Type B pancreatic cell (in vitro differentiated cells): ENCODE measurements around the gene PCIF1. TPM values are rescaled to one million over a fixed set of nuclear protein-coding genes. Genes with fewer than 3 reads are reported as not detected.

Source experiments
- DNase-seq: peaks from one replicate; pipeline ENCODE4 v3.0.0; 2021; ENCODE audit warnings: mixed read lengths; ENCODE audit not compliant: unreplicated experiment; ENCODE audit errors: extremely low spot score
- H3K27ac Mint-ChIP-seq: 2 replicates; pipeline ENCODE4 v1.8.0; 2021; ENCODE audit warnings: mild to moderate bottlenecking, mixed read lengths
- H3K27me3 Mint-ChIP-seq: 2 replicates; pipeline ENCODE4 v1.8.0; 2021; ENCODE audit warnings: mixed read lengths
- H3K36me3 Mint-ChIP-seq: 2 replicates; pipeline ENCODE4 v1.8.0; 2021; ENCODE audit warnings: mixed read lengths
- H3K4me1 Mint-ChIP-seq: one replicate; pipeline ENCODE4 v1.8.0; 2021; ENCODE audit warnings: mixed read lengths; ENCODE audit not compliant: unreplicated experiment
- H3K4me3 Mint-ChIP-seq: 2 replicates; pipeline ENCODE4 v1.8.0; 2021; ENCODE audit warnings: mild to moderate bottlenecking, mixed read lengths
- H3K9me3 Mint-ChIP-seq: 2 replicates; pipeline ENCODE4 v1.8.0; 2021; ENCODE audit warnings: mixed read lengths
- total RNA-seq: library from RNA; stranded (reverse); gene quantifications from 2 replicates; pipeline ENCODE4 v1.2.1, GENCODE V29; 2021; ENCODE audit warnings: low replicate concordance
- TF ChIP-seq, protein P1 (sequence below): fragments of 200-600 bp; sonication (generic); conservative IDR thresholded peaks from 2 replicates; pipeline ENCODE4 v1.5.0; 2021; ENCODE audit warnings: antibody characterized with exemption, mild to moderate bottlenecking

The PCIF1 gene
- total RNA-seq, 1 donor from 2014 or later = 37.6 TPM

DNA sequence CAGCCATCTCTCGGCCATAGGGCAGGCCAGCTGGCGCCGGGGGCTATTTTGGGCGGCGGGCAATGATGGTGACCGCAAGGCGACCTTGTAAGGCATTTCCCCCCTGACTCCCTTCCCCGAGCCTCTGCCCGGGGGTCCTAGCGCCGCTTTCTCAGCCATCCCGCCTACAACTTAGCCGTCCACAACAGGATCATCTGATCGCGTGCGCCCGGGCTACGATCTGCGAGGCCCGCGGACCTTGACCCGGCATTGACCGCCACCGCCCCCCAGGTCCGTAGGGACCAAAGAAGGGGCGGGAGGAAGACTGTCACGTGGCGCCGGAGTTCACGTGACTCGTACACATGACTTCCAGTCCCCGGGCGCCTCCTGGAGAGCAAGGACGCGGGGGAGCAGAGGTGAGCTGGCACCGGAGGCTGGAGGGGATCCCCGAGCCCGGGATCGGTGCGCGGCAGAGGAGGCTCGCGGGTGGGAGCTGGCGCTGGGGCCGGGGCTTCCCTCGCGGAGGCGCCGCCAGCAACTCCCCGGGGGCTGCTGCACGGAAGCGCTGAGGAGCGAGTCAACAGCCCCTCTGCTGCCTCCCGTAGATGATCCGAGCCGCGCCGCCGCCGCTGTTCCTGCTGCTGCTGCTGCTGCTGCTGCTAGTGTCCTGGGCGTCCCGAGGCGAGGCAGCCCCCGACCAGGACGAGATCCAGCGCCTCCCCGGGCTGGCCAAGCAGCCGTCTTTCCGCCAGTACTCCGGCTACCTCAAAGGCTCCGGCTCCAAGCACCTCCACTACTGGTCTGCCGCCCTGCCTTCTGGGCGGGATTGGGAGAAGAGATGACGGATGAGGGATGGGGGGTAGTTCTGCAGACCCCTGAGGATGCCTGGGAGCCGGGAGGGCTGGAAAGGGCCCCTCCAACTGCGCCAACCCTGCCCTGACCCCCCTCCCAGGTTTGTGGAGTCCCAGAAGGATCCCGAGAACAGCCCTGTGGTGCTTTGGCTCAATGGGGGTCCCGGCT is 43.2 kb upstream of the PCIF1 start, which contains the start of the genes CTSA and NEURL2:
Gene CTSA, plus strand, starts transcription at position 351 of the 999 bp plus-strand sequence. Its CDS starts 234 bp downstream, at position 585.
Gene NEURL2, minus strand, starts transcription at position 224 of the 999 bp plus-strand sequence. Its CDS starts 217 bp downstream, at position 7.
- peak within 1 kb of the TSS; percentile 92 for H3K27ac Mint-ChIP-seq
- no peaks in the 10 kb centered on the region for H3K9me3 Mint-ChIP-seq
- TF ChIP-seq, protein P1, sequence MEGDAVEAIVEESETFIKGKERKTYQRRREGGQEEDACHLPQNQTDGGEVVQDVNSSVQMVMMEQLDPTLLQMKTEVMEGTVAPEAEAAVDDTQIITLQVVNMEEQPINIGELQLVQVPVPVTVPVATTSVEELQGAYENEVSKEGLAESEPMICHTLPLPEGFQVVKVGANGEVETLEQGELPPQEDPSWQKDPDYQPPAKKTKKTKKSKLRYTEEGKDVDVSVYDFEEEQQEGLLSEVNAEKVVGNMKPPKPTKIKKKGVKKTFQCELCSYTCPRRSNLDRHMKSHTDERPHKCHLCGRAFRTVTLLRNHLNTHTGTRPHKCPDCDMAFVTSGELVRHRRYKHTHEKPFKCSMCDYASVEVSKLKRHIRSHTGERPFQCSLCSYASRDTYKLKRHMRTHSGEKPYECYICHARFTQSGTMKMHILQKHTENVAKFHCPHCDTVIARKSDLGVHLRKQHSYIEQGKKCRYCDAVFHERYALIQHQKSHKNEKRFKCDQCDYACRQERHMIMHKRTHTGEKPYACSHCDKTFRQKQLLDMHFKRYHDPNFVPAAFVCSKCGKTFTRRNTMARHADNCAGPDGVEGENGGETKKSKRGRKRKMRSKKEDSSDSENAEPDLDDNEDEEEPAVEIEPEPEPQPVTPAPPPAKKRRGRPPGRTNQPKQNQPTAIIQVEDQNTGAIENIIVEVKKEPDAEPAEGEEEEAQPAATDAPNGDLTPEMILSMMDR = no peak
- H3K27me3 Mint-ChIP-seq = no peaks in the 10 kb centered on the region
- peaks cover 8% of the 10 kb centered on the region for H3K4me1 Mint-ChIP-seq
- peak; percentile 91 for DNase-seq
- H3K36me3 Mint-ChIP-seq = peaks cover 4% of the 10 kb centered on the region
- H3K4me3 Mint-ChIP-seq = peak within 1 kb of the TSS; percentile 93

DNA sequence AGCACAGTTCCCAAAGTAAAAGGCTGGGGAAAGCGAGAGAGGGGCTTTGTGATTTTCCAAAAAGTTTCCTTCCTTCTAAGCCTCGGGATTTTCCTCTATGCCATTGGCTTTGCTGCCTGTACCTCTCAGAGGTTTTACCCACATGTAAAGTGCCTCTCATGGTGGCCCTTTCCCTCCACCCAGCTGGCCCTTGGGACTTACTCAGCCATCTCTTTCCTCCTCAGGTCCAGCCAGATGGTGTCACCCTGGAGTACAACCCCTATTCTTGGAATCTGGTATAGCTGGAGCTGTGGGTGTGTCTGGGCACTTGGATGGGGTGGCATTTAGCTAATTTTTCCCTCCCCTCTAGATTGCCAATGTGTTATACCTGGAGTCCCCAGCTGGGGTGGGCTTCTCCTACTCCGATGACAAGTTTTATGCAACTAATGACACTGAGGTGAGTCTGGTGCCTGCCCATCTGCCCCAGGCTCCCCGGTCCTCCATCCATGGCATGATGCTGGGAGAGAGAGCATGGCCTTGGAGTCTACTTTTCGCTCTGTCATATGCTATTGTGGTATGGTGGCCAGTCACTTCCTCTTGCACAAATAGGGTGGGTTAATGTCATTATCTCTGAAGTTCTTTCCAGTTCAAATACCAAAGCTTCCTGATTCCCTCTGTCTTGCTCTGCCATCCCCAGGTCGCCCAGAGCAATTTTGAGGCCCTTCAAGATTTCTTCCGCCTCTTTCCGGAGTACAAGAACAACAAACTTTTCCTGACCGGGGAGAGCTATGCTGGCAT is 42.2 kb upstream of the PCIF1 start:
- no peaks in the 10 kb centered on the region for H3K9me3 Mint-ChIP-seq
- peaks cover 4% of the 10 kb centered on the region for H3K36me3 Mint-ChIP-seq
- no peaks in the 10 kb centered on the region for H3K27me3 Mint-ChIP-seq
- DNase-seq = no peak
- H3K4me3 Mint-ChIP-seq = peak overlapping the region; percentile 93
- H3K27ac Mint-ChIP-seq = peak overlapping the region; percentile 81
- TF ChIP-seq, protein P1 = no peak
- peaks cover 8% of the 10 kb centered on the region for H3K4me1 Mint-ChIP-seq

DNA sequence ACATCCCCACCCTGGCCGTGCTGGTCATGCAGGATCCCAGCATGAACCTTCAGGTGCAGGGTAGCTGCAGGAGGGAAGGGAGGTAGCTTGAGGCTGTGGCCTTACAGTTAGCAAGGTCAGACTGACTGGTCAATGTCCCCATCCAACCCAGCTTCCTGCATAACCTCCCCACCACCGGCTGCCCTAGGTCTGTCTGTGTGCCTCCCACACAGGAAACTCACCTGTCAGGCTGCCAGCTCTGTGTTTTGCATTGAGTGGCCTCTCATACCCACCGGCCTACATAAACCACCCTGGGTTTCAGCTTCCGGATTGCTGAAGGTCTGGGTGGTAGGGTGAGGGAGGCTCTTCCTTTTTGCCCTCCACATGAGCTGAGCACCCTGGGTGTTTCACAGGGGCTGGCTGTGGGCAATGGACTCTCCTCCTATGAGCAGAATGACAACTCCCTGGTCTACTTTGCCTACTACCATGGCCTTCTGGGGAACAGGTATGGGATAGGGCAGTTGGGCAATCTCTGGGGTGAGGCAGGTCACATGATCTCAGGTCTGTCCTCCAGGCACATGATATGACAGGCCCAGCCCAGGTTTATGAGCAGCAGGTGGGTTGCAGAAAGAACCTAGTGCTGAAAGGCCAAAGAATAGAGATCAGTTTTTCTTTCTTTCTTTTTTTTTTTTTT is 41.5 kb upstream of the PCIF1 start:
- TF ChIP-seq, protein P1 = no peak

DNA sequence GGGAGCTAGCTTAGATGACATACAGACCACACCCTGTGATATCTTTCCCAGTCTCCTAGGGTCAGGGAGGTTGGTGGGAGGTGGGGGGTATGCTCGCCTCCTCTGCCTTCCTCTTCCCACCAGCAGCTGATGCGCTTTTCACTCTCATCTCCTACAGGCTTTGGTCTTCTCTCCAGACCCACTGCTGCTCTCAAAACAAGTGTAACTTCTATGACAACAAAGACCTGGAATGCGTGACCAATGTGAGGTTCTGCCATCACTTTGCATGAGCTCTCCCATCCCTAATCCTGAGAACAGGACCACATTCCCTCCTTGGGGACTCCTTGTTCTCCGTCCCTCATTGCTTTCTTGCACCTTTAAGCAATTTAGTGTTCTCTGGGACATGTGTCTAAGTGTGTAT is 40.7 kb upstream of the PCIF1 start:
- no peak for DNase-seq
- TF ChIP-seq, protein P1 = no peak
- Mint-ChIP-seq H3K36me3 (peaks cover 10% of the 10 kb centered on the region), H3K27ac (no peak overlapping the region), H3K4me3 (peak overlapping the region; percentile 51), H3K9me3 (no peaks in the 10 kb centered on the region), H3K27me3 (no peaks in the 10 kb centered on the region), H3K4me1 (peaks cover 8% of the 10 kb centered on the region)

More for the DNA sequence above, 41.5 kb upstream of the PCIF1 start:
- H3K27me3 Mint-ChIP-seq = no peaks in the 10 kb centered on the region
- DNase-seq = no peak
- peaks cover 8% of the 10 kb centered on the region for H3K4me1 Mint-ChIP-seq
- peaks cover 9% of the 10 kb centered on the region for H3K36me3 Mint-ChIP-seq
- H3K27ac Mint-ChIP-seq = peak overlapping the region; percentile 81
- peak overlapping the region; percentile 93 for H3K4me3 Mint-ChIP-seq
- no peaks in the 10 kb centered on the region for H3K9me3 Mint-ChIP-seq

DNA sequence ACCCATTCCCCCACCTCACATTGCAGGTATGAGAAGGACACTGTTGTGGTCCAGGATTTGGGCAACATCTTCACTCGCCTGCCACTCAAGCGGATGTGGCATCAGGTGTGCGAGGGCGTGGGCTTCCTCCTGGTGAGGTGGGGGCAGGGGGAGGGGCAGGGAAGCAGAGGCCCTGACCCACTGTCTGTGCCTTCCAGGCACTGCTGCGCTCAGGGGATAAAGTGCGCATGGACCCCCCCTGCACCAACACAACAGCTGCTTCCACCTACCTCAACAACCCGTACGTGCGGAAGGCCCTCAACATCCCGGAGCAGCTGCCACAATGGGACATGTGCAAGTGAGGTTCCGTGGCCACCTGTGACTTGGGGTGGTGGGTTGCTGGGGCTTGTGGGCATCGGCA is 39.7 kb upstream of the PCIF1 start:
- Mint-ChIP-seq H3K36me3 (peaks cover 13% of the 10 kb centered on the region), H3K27me3 (no peaks in the 10 kb centered on the region), H3K4me3 (no peak overlapping the region), H3K9me3 (no peaks in the 10 kb centered on the region), H3K27ac (no peak overlapping the region), H3K4me1 (peaks cover 4% of the 10 kb centered on the region)
- DNase-seq = no peak
- TF ChIP-seq, protein P1 = no peak
